ENCODE results near the gene LRMDA.

Gene LRMDA

GRCh38 chr10:75544386-75544785 lies 113.0 kb downstream of the LRMDA start:
- no peak for DNase-seq

GRCh38 chr10:75544993-75545706 lies 113.7 kb downstream of the LRMDA start:
- DNase-seq = no peak

- no peak for DNase-seq
These were observed 114.6 kb downstream of the LRMDA start for GRCh38 chr10:75546004-75546403.

- no peak for DNase-seq
These were observed 116.2 kb downstream of the LRMDA start for GRCh38 chr10:75547391-75548298.

- no peak for DNase-seq
These were observed 116.9 kb downstream of the LRMDA start for GRCh38 chr10:75548356-75548755.

GRCh38 chr10:75550191-75550590 lies 118.8 kb downstream of the LRMDA start:
- DNase-seq = no peak

GRCh38 chr10:75552171-75552570 lies 120.7 kb downstream of the LRMDA start:
- DNase-seq = no peak

GRCh38 chr10:75553550-75553949 lies 122.1 kb downstream of the LRMDA start:
- no peak for DNase-seq

GRCh38 chr10:75555323-75555722 lies 123.9 kb downstream of the LRMDA start:
- DNase-seq = no peak

GRCh38 chr10:75556320-75556719 lies 124.9 kb downstream of the LRMDA start:
- no peak for DNase-seq

GRCh38 chr10:75565286-75566251 lies 134.1 kb downstream of the LRMDA start:
- no peak for DNase-seq

GRCh38 chr10:75568450-75569130 lies 137.2 kb downstream of the LRMDA start:
- no peak for DNase-seq

- no peak for DNase-seq
These were observed 138.1 kb downstream of the LRMDA start for GRCh38 chr10:75569506-75569905.

- no peak for DNase-seq
These were observed 141.1 kb downstream of the LRMDA start for GRCh38 chr10:75572478-75572877.

- no peak for DNase-seq
These were observed 144.5 kb downstream of the LRMDA start for GRCh38 chr10:75575940-75576339.

GRCh38 chr10:75582102-75582501 lies 150.7 kb downstream of the LRMDA start:
- no peak for DNase-seq

GRCh38 chr10:75585294-75585693 lies 153.9 kb downstream of the LRMDA start:
- DNase-seq = no peak

- DNase-seq = no peak
These were observed 155.4 kb downstream of the LRMDA start for GRCh38 chr10:75586814-75587213.

GRCh38 chr10:75588031-75588430 lies 156.6 kb downstream of the LRMDA start:
- no peak for DNase-seq

- no peak for DNase-seq
These were observed 158.7 kb downstream of the LRMDA start for GRCh38 chr10:75589895-75590654.

- no peak for DNase-seq
These were observed 160.8 kb downstream of the LRMDA start for GRCh38 chr10:75592151-75592787.

Measured in activated naive CD4-positive, alpha-beta T cell (primary cell).